Measurements from ENCODE around the gene RNF157.
A peak's percentile ranks its signal among the peaks of the same experiment; 100 is the strongest.

Gene RNF157

GRCh38 chr17:76197911-76198310, 42.4 kb downstream of the RNF157 start:
- no peaks in the 10 kb centered on the region for H3K36me3 ChIP-seq (ENCODE audit: control insufficient read depth, insufficient read depth, low read length)
- no peak for TF ChIP-seq CTCF (IDR thresholded peaks at IDR 0.05; ENCODE audit: insufficient read depth, low read length, poor library complexity, severe bottlenecking)
- DNase-seq (ENCODE audit: extremely low read depth, insufficient read length): no peak
- H3K4me3 ChIP-seq (replicated peaks; ENCODE audit: low read depth, low read length): no peak overlapping the region
- H3K27me3 ChIP-seq (replicated peaks; ENCODE audit: control insufficient read depth, insufficient read depth, low read length): no peaks in the 10 kb centered on the region

- H3K27me3 ChIP-seq (replicated peaks; ENCODE audit: control insufficient read depth, insufficient read depth, low read length): no peaks in the 10 kb centered on the region
- H3K4me3 ChIP-seq (replicated peaks; ENCODE audit: low read depth, low read length): no peak overlapping the region
- DNase-seq (ENCODE audit: extremely low read depth, insufficient read length): no peak
- H3K36me3 ChIP-seq (ENCODE audit: control insufficient read depth, insufficient read depth, low read length): no peaks in the 10 kb centered on the region
- TF ChIP-seq CTCF (IDR thresholded peaks at IDR 0.05; ENCODE audit: insufficient read depth, low read length, poor library complexity, severe bottlenecking): no peak
These were observed 43.6 kb downstream of the RNF157 start for GRCh38 chr17:76196675-76197074.

- no peak for DNase-seq (ENCODE audit: extremely low read depth, insufficient read length)
- no peak for TF ChIP-seq CTCF (IDR thresholded peaks at IDR 0.05; ENCODE audit: insufficient read depth, low read length, poor library complexity, severe bottlenecking)
- no peak overlapping the region for H3K4me3 ChIP-seq (replicated peaks; ENCODE audit: low read depth, low read length)
- H3K27me3 ChIP-seq (replicated peaks; ENCODE audit: control insufficient read depth, insufficient read depth, low read length): no peaks in the 10 kb centered on the region
- no peaks in the 10 kb centered on the region for H3K36me3 ChIP-seq (ENCODE audit: control insufficient read depth, insufficient read depth, low read length)
These were observed 44.8 kb downstream of the RNF157 start for GRCh38 chr17:76195281-76196096.

GRCh38 chr17:76193591-76193990, 46.7 kb downstream of the RNF157 start:
- no peak overlapping the region for H3K4me3 ChIP-seq (replicated peaks; ENCODE audit: low read depth, low read length)
- H3K27me3 ChIP-seq (replicated peaks; ENCODE audit: control insufficient read depth, insufficient read depth, low read length): no peaks in the 10 kb centered on the region
- TF ChIP-seq CTCF (IDR thresholded peaks at IDR 0.05; ENCODE audit: insufficient read depth, low read length, poor library complexity, severe bottlenecking): no peak
- H3K36me3 ChIP-seq (ENCODE audit: control insufficient read depth, insufficient read depth, low read length): no peaks in the 10 kb centered on the region
- DNase-seq (ENCODE audit: extremely low read depth, insufficient read length): no peak

GRCh38 chr17:76191896-76192295, 48.4 kb downstream of the RNF157 start:
- no peak for TF ChIP-seq CTCF (IDR thresholded peaks at IDR 0.05; ENCODE audit: insufficient read depth, low read length, poor library complexity, severe bottlenecking)
- H3K4me3 ChIP-seq (replicated peaks; ENCODE audit: low read depth, low read length): peak overlapping the region; percentile 6; the same call in 1 of the 2 replicates
- peak; percentile 69 for DNase-seq (ENCODE audit: extremely low read depth, insufficient read length)
- H3K27me3 ChIP-seq (replicated peaks; ENCODE audit: control insufficient read depth, insufficient read depth, low read length): no peaks in the 10 kb centered on the region
- no peaks in the 10 kb centered on the region for H3K36me3 ChIP-seq (ENCODE audit: control insufficient read depth, insufficient read depth, low read length)

Measured in GM06990 (cell line).